Activated CD8-positive, alpha-beta memory T cell treated with anti-CD3 and anti-CD28 coated beads, Interleukin-2, amount 10 ng/mL, durations not matched to agents 7 days and 5 days (primary cell): ENCODE results near the gene KIF3A. TPM values are rescaled to one million over a fixed set of nuclear protein-coding genes. Genes with fewer than 3 reads are reported as not detected.

Experiments
- ATAC-seq: fragments of 150-1000 bp; cut with Tn5 transposase; one replicate; pipeline ENCODE4 v1.10.0; 2021; ENCODE audit warnings: moderate library complexity
- CTCF ChIA-PET: fragments of 350-600 bp; sonication (Branson Sonifier 250); formaldehyde crosslinking; loops from one replicate; lab custom pipeline; 2021; ENCODE audit warnings: antibody characterized with exemption; lab: Charles Lee
- DNase-seq: peaks from one replicate; pipeline ENCODE4 v3.0.0-alpha.2; 2020
- H3K27ac Mint-ChIP-seq: one replicate; pipeline ENCODE4 v1.8.0; 2021; ENCODE audit warnings: mild to moderate bottlenecking, mixed read lengths
- H3K27me3 Mint-ChIP-seq: one replicate; pipeline ENCODE4 v1.8.0; 2021; ENCODE audit warnings: mixed read lengths
- H3K36me3 Mint-ChIP-seq: one replicate; pipeline ENCODE4 v1.8.0; 2021; ENCODE audit warnings: mild to moderate bottlenecking, mixed read lengths
- H3K4me1 Mint-ChIP-seq: one replicate; pipeline ENCODE4 v1.8.0; 2021; ENCODE audit warnings: mixed read lengths
- H3K4me3 Mint-ChIP-seq: one replicate; pipeline ENCODE4 v1.8.0; 2021; ENCODE audit warnings: mild to moderate bottlenecking, moderate library complexity, mixed read lengths
- H3K9me3 Mint-ChIP-seq: one replicate; pipeline ENCODE4 v1.8.0; 2022; ENCODE audit warnings: low read depth, mixed read lengths
- total RNA-seq, 2 experiments: library from RNA; stranded (reverse); gene quantifications; one replicate each; pipeline ENCODE4 v1.2.3, GENCODE V29; 2021

KIF3A gene
- total RNA-seq, 2 experiments from 2014 or later: 18.2 to 38.8 TPM

DNA sequence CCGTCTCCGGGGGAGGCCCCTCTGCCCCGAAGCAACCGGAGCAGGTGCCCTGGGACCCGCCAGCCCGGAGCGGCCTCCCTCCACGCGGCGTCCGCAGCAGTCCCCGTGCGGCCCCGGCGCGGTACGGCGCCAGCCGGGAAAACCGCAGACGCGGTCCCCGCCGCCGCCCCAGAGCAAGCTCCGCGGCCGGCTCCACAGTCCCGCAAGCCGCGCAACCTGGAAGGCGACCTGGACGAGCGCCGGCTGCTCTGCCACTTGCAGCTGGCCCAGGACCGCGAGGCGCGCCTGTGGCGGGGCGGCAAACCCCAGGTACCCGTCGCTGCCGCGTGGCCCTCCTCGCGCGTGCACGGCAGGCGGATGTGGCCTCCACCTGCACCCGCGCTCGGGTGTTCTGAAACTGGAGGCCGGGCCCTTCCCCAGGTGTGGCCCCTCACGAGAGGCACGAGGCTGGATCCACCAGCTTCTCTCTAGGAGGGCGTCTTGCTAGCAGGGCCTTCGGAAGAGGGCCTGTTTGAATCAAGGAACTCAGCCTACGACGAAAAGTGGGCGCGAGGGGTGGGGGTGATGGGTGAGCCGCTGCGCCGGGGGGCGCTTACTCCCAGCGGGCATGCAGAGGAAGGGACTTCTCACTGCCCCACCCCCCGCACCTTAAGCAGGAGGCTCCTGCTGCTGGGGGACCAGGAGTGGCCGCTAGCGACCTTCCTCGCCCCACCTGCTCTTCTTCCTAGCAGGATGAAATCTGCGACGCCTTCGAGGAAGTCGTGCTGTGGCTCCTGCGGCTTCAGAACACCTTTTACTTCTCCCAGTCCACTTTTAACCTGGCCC, 10.5 kb upstream of the KIF3A start:
- peak overlapping the region; percentile 50 for H3K27ac Mint-ChIP-seq
- peaks cover 10% of the 10 kb centered on the region for H3K27me3 Mint-ChIP-seq
- peak; percentile 21 for ATAC-seq
- peaks cover 49% of the 10 kb centered on the region for H3K4me1 Mint-ChIP-seq
- peak overlapping the region; percentile 52 for H3K4me3 Mint-ChIP-seq
- no peaks in the 10 kb centered on the region for H3K9me3 Mint-ChIP-seq
- DNase-seq: peak; percentile 69
- CTCF ChIA-PET: interaction anchor here (0.6 to 2.8 kb wide), 30 partner anchors 9 to 378 kb away, joined by 3 to 31 read pairs (median 4); partner anchors contain the start of genes IRF1, KIF3A, RAD50 and SLC22A5
- peaks cover 12% of the 10 kb centered on the region for H3K36me3 Mint-ChIP-seq

DNA sequence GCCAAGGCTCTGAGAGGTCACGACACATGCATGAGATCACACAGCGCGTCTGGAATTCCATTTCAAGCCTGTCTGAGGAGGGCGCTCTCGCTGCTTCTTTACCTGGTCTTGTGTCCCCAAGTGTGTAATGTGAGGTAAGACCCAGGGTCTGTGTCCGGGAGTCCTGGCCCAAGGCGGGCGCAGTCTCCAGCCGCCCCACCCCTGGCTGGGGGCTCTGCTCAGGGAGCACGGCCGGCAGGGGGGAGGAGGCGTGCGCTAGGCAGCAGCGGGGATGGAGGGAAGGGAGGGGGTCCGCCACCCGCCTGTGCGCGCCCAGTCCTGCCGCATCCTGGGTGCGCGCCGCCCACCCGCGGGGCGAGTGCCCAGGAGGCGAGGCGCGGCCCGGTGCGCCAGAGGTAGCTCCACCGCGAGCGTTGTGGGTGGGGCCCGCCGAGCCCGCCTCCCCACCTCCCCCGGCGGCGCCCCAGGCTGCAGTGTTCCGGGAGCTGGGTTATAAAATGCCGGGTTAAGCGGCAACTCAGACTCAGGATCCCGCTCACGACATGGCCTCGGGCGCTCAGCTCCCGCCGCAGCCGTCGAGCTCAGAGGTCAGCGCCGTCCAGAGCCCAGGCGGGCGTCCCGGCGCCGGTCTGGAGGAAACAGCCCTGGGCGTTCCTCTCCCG, 9.7 kb upstream of the KIF3A start, which contains the start of gene CCNI2:
Gene CCNI2, plus strand, starts transcription at position 473 of the 662 bp plus-strand sequence. Its CDS starts 70 bp downstream, at position 543.
- peak; percentile 87 for ATAC-seq
- peaks cover 10% of the 10 kb centered on the region for H3K27me3 Mint-ChIP-seq
- H3K36me3 Mint-ChIP-seq: peaks cover 10% of the 10 kb centered on the region
- CTCF ChIA-PET: interaction anchor here (0.6 to 2.8 kb wide), 30 partner anchors 10 to 378 kb away, joined by 3 to 31 read pairs (median 4); partner anchors contain the start of genes IRF1, KIF3A, RAD50 and SLC22A5
- peak within 1 kb of the TSS; percentile 70 for H3K27ac Mint-ChIP-seq
- H3K4me1 Mint-ChIP-seq: peaks cover 45% of the 10 kb centered on the region
- no peaks in the 10 kb centered on the region for H3K9me3 Mint-ChIP-seq
- H3K4me3 Mint-ChIP-seq: peak within 1 kb of the TSS; percentile 76
- DNase-seq: peak; percentile 73

DNA sequence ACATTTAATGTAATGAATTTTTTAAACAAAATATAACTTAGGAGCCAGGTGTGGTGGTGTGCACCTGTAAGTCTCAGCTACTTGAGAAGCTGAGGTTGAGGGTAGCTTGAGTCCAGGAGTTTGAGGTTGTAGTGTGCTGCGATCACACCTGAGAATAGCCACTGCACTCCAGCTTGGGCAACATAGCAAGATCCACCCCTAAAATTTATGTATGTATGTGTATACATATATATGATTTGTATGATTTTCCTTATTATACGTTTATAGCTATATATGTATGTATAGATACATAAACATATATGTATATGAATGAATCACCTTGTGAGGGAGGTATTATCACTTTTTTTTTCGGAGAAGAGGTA, 9.2 kb upstream of the KIF3A start:
- H3K27me3 Mint-ChIP-seq: peaks cover 10% of the 10 kb centered on the region
- peak overlapping the region; percentile 70 for H3K27ac Mint-ChIP-seq

DNA sequence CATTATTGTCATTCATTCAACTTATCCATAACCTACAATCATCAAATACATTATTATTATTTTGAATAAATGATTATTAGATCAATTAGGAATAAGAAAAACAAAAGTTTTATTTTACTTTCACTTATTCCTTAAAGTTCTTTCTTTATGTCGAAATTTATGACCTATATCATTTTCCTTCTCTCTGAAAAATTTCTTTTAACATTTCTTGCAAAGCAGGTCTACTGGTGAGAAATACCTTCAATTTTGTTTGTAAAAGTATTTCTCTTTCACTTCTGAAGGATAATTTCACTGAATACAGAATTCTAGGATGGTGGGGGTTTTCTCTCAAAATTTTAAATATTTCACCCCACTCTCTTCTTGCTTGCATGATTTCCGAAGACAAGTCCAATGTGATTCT, 7.3 kb upstream of the KIF3A start:
- Mint-ChIP-seq H3K27ac (no peak overlapping the region), H3K9me3 (no peaks in the 10 kb centered on the region), H3K4me1 (peaks cover 22% of the 10 kb centered on the region), H3K4me3 (no peak overlapping the region), H3K36me3 (peaks cover under 1% of the 10 kb centered on the region), H3K27me3 (peaks cover 13% of the 10 kb centered on the region)
- DNase-seq (no peak), ATAC-seq (no peak)
- CTCF ChIA-PET: interaction anchor here (0.9 kb wide), 1 partner anchor 157 kb away, joined by 3 read pairs; no protein-coding TSS in a partner anchor

More for the DNA sequence above, 9.2 kb upstream of the KIF3A start:
- no peak for DNase-seq
- no peak for ATAC-seq
- Mint-ChIP-seq H3K9me3 (no peaks in the 10 kb centered on the region), H3K36me3 (peaks cover 9% of the 10 kb centered on the region), H3K4me3 (peak overlapping the region; percentile 76), H3K4me1 (peaks cover 40% of the 10 kb centered on the region)
- CTCF ChIA-PET: interaction anchor here (0.9 to 2.8 kb wide), 18 partner anchors 9 to 283 kb away, joined by 3 to 31 read pairs (median 4); partner anchors contain the start of genes IRF1, KIF3A, RAD50 and SOWAHA

DNA sequence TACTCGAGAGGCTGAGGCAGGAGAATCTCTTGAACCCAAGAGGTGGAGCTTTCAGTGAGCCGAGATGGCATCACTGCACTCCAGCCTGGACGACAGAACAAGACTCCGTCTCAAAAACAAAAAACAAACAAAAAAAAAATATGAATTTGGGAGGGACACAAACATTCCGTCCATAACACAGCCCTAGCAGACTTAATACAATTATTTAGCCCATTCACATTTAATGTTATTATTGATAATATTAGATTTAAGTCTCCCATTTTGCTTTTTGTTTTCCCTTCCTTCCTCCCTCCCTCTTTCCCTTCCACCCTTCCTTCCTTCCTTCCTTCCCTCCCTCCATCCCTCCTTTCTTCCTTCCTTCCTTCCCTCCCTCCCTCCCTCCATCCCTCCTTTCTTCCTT, 5.3 kb upstream of the KIF3A start:
- peaks cover 21% of the 10 kb centered on the region for H3K4me1 Mint-ChIP-seq
- peaks cover 3% of the 10 kb centered on the region for H3K36me3 Mint-ChIP-seq
- no peaks in the 10 kb centered on the region for H3K9me3 Mint-ChIP-seq
- DNase-seq (no peak), ATAC-seq (no peak)
- H3K27me3 Mint-ChIP-seq: peaks cover 15% of the 10 kb centered on the region
- no peak overlapping the region for H3K4me3 Mint-ChIP-seq
- H3K27ac Mint-ChIP-seq: no peak overlapping the region
- CTCF ChIA-PET: interaction anchor here (1.9 kb wide), 1 partner anchor 78 kb away, joined by 4 read pairs; no protein-coding TSS in a partner anchor

DNA sequence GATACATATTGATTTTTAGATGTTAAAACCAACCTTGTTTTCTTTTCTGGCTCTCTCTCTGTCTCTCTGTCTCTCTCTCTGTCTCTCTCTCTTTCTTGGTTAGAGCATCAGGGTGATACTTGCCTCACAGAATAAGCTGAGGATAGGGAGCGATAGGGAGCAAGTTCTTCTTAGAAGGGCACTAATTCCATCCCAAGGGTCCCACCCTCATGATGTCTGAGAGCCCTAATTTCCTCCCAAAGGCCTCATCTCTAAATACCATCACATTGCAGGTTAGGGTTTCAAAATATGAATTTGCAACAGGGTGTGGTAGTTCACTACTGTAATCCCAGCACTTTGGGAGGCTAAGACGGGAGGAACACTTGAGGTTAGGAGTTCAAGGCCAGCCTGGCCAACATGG, 4.8 kb upstream of the KIF3A start:
- no peak for DNase-seq
- H3K4me1 Mint-ChIP-seq: peaks cover 24% of the 10 kb centered on the region
- peaks cover 15% of the 10 kb centered on the region for H3K27me3 Mint-ChIP-seq
- no peak for ATAC-seq
- H3K36me3 Mint-ChIP-seq: peaks cover 3% of the 10 kb centered on the region
- H3K27ac Mint-ChIP-seq: no peak overlapping the region
- CTCF ChIA-PET: interaction anchor here (1.9 kb wide), 1 partner anchor 78 kb away, joined by 4 read pairs; no protein-coding TSS in a partner anchor
- H3K4me3 Mint-ChIP-seq: no peak overlapping the region
- H3K9me3 Mint-ChIP-seq: no peaks in the 10 kb centered on the region

DNA sequence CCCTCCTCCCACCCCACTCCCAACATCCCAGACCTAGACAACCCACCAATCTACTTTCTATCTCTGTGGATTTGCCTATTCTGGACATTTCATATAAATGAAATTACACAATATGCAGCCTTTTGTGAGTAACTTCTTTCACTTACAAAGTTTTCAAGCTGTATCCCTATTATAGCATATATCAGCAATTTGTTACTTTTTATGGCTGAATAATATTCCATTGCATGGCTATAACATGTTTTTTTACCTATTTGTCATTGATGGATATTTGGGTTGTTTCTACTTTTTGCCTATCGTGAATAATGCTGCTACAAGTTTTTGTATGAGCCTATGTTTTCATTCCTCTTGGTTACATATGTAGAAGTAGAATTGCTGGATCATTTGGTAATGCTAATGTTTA, 1.9 kb upstream of the KIF3A start:
- Mint-ChIP-seq H3K27me3 (peaks cover 5% of the 10 kb centered on the region), H3K36me3 (peaks cover 3% of the 10 kb centered on the region), H3K9me3 (no peaks in the 10 kb centered on the region), H3K4me3 (no peak overlapping the region), H3K4me1 (peaks cover 36% of the 10 kb centered on the region), H3K27ac (no peak overlapping the region)
- ATAC-seq: no peak
- DNase-seq: no peak
- CTCF ChIA-PET: no interaction called here

DNA sequence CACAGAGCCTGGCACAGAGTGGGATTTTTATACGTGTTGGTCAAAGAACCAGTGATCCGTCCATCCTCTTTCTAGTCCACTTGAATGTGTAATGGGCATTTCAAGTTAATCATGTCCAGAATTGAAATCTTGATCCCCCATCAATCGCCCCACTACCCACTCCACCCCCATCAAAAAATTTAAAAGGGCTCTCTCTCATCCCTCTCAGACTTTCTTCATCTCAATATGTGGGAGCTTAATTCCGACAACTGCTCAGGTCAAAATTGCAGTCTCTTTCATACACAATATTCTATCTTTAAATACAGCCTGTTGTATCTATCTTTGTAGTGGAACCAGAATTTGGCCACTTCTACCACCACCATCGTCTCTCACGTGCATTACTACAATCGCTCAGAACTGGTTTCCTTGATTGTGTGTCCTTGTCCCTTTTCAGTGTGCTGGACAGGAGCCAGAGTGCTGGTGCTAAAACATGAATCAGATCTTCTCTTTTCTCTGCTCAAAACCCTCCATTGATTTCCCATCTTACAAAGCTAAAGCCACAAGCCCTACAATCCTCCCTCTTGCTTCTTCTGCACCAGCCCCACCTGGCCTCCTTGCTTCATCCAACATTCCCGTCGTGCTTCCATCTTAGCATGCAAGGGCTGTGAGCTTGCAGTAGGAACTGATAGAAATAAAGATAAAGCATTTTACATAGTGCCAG, 786 bp upstream of the KIF3A start:
- peak overlapping the region; percentile 81 for H3K4me3 Mint-ChIP-seq
- CTCF ChIA-PET: interaction anchor here (0.7 to 3.0 kb wide), 17 partner anchors 9 to 240 kb away, joined by 3 to 31 read pairs (median 4); partner anchors contain the start of genes CCNI2 and SEPTIN8
- peaks cover 10% of the 10 kb centered on the region for H3K36me3 Mint-ChIP-seq
- H3K9me3 Mint-ChIP-seq: no peaks in the 10 kb centered on the region
- H3K4me1 Mint-ChIP-seq: peaks cover 45% of the 10 kb centered on the region
- ATAC-seq: no peak
- peaks cover 5% of the 10 kb centered on the region for H3K27me3 Mint-ChIP-seq
- DNase-seq: no peak
- H3K27ac Mint-ChIP-seq: peak overlapping the region; percentile 81

DNA sequence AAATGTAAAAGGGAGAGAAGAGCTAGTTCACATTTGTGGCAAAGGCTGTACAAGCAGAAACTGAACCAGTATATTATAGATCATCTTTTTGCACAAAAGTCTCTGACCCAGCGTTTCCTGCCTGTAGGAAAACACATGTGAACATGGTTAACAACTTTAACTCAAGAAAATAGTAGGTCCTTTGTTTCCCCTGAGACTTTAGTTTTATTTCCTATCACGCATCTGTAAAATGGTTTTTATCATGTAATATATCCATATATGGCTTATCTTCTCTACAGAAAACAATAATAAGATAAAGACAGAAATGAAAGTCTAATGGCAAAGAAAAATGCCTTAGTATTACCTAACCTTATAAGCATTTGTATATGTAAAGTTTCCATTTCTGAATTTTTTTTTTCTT, 2.7 kb downstream of the KIF3A start:
- H3K36me3 Mint-ChIP-seq: peaks cover 19% of the 10 kb centered on the region
- H3K4me3 Mint-ChIP-seq: no peak overlapping the region
- peaks cover 47% of the 10 kb centered on the region for H3K4me1 Mint-ChIP-seq
- H3K27me3 Mint-ChIP-seq: peaks cover 3% of the 10 kb centered on the region
- DNase-seq (no peak), ATAC-seq (no peak)
- H3K27ac Mint-ChIP-seq: no peak overlapping the region
- CTCF ChIA-PET: interaction anchor here (1.3 kb wide), 1 partner anchor 13 kb away, joined by 4 read pairs; the partner anchor contains the start of gene CCNI2
- no peaks in the 10 kb centered on the region for H3K9me3 Mint-ChIP-seq

DNA sequence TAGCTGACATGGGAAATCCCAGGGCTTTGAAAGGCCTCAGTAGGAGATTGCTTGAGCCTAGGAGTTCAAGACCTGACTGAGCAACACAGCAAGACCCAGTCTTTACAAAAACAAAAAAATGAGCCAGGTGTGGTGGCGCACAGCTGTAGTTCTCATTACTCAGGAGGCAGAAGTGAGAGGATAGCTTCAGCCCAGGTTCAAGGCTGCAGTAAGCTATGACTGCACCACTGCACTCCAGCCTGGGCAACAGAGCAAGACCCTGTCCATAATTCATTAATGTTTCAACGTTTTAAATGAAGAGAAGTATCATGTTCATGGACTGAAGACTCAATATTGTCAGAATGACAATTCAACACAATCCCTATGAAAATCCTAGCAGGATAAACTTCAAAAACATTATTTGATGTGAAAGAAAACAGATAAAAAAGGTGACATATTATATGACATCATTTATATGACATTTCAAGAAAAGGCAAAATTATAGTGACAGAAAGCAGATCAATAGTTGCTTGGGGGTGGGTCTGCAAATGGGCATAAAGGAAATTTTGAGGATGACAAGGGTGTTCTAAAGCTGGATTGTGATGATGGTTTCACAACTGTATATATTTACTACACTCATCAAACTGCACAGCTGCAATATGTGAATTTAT, 3.7 kb downstream of the KIF3A start:
- no peaks in the 10 kb centered on the region for H3K9me3 Mint-ChIP-seq
- H3K27ac Mint-ChIP-seq: no peak overlapping the region
- H3K4me3 Mint-ChIP-seq: no peak overlapping the region
- CTCF ChIA-PET: interaction anchor here (1.0 to 1.5 kb wide), 4 partner anchors 13 to 348 kb away, joined by 3 to 4 read pairs (median 3); partner anchors contain the start of gene CCNI2
- DNase-seq (no peak), ATAC-seq (no peak)
- peaks cover 17% of the 10 kb centered on the region for H3K36me3 Mint-ChIP-seq
- H3K4me1 Mint-ChIP-seq: peaks cover 49% of the 10 kb centered on the region
- no peaks in the 10 kb centered on the region for H3K27me3 Mint-ChIP-seq

DNA sequence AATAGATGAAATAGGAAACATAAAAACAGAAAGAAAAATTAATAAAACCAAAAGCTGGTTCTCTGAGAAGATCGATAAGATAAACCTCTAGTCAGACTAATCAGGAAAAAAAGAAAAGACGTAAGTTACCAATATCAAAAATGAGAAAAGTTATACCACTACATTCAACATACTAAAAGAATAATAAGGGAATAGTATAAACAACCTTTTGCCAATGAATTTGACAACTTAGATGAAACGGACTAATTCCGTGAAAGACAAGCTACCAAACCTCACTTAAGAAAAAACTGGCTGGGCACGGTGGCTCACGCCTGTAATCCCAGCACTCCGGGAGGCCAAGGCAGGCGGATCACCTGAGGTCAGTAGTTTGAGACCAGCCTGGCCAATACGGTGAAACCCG, 7.5 kb downstream of the KIF3A start:
- Mint-ChIP-seq H3K36me3 (peaks cover 35% of the 10 kb centered on the region), H3K4me3 (no peak overlapping the region), H3K27me3 (no peaks in the 10 kb centered on the region), H3K9me3 (no peaks in the 10 kb centered on the region), H3K4me1 (peaks cover 29% of the 10 kb centered on the region), H3K27ac (no peak overlapping the region)
- ATAC-seq (no peak), DNase-seq (no peak)
- CTCF ChIA-PET: interaction anchor here (1.0 to 1.6 kb wide), 4 partner anchors 14 to 203 kb away, joined by 3 read pairs; partner anchors contain the start of gene CCNI2

DNA sequence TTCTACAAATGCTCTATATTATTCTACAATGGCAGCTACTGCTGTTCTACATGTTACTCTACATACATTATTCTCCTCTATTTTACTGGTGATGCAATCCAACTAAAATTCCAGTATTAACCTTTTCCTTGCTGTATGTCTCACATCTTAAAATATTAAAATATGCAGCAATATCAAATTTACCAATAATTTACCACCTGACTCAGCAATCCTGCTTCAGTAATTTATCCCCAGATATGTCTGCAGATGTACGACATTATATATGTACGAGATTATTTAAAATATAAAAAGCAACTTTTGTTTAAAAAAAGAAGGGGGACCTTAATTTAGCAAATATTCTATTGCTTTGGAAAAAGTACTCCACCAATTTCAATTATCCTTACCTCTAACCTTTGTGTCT, 11.6 kb downstream of the KIF3A start:
- Mint-ChIP-seq H3K27ac (no peak overlapping the region), H3K27me3 (no peaks in the 10 kb centered on the region), H3K4me1 (peaks cover 18% of the 10 kb centered on the region), H3K4me3 (no peak overlapping the region), H3K36me3 (peaks cover 43% of the 10 kb centered on the region), H3K9me3 (peaks cover 2% of the 10 kb centered on the region)
- CTCF ChIA-PET: interaction anchor here (1.0 kb wide), 1 partner anchor 35 kb away, joined by 3 read pairs; no protein-coding TSS in a partner anchor
- DNase-seq: no peak
- no peak for ATAC-seq
